ENCODE results near the gene SSR4. TPM values are rescaled to one million over a fixed set of nuclear protein-coding genes. Genes with fewer than 3 reads are reported as not detected.

SSR4 gene
- total and polyA plus RNA-seq, 2 of the 13 experiments (the other 11 are each of a cell fraction or from before 2014, with no cell fraction given): 214 to 288 TPM

DNA sequence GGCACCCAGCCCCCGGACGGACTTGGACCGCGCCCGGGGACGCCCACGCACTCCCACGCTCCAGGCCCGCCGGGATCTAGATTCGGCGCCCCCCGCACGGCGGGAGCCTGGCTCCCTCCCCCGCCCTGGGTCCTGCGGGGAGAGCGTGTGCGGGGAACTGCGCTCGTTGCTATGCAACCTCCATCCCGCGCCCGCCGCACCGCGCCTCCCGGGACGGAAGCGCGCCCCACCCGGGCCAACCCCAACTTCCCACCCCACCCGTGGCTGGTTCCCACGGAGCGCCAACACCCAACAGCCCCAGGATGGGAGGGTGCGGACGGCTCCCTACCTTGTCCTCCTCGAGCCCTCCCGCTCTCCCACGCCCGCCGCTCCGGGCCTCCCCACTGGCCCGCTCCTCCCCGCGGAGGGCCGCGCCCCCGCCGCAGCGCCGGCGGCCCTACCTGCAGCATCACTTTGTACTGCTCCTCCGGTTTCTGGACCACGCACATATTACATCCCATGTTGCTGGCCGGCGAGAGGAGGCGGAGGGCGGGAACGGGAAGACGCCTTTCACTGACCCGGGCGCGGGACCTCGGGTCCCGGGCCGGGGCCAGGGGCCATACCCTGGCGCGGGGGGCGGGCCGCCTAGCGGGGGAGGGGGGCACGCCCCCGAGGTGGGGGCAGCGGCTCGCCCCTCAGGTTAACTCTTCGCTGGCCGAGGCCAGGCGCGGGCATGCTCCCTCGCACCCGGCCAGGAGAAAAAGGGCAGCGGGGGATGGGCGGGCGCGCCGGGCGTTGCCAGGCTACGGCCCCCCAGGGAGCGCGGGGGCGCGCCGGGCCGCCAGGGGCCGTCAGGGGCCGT is 35.6 kb downstream of the SSR4 start, which contains the start of gene PDZD4:
Gene PDZD4 (minus strand): TSS at position 746 of the 841 bp plus-strand sequence. CDS start 246 bp downstream, at position 500.
- Histone ChIP-seq H3K27me3 (ENCODE audit: control insufficient read depth in 1 of 2, insufficient read depth in 2 of 2, low read length in 2 of 2) (peaks cover 4 to 35% of the 10 kb centered on the region in 2 experiments; a peak in 3 of 5 replicates), H3K27ac (ENCODE audit: extremely low read length, insufficient read depth, low read length) (no peak within 1 kb of the TSS), H3K36me3 (replicated peaks in 1 of 2; ENCODE audit: control insufficient read depth in 1 of 2, insufficient read depth in 2 of 2, low read length in 2 of 2) (no peaks in the 10 kb centered on the region), H4K20me1 (ENCODE audit: insufficient read depth, low read length) (no peaks in the 10 kb centered on the region), H3K4me3 (replicated peaks in 1 of 3; ENCODE audit: insufficient read depth in 1 of 3, low read depth in 2 of 3, low read length in 3 of 3) (no peak within 1 kb of the TSS; a peak in 1 of 6 replicates), H2AFZ (ENCODE audit: low read length) (no peak within 1 kb of the TSS), H3K4me2 (ENCODE audit: low read depth, low read length) (no peak within 1 kb of the TSS), H3K4me1 (ENCODE audit: insufficient read depth, low read length) (no peaks in the 10 kb centered on the region), H3K9me3 (ENCODE audit: low read length) (no peaks in the 10 kb centered on the region), H3K9ac (ENCODE audit: insufficient read depth, low read depth, low read length) (no peak within 1 kb of the TSS), H3K79me2 (ENCODE audit: insufficient read depth, low read length) (no peaks in the 10 kb centered on the region)
- in situ Hi-C loops (cut with HindIII; ENCODE audit: extremely low pct_ligation_motif_present, low pct_unique_long_range_greater_than_20kb): no loop called here
- intact Hi-C loops (cut with micrococcal nuclease; ENCODE audit: unreplicated experiment): no loop called here
- TF ChIP-seq KAT2B (IDR thresholded peaks at IDR 0.05; ENCODE audit: borderline replicate concordance, low read depth, low read length) (no peak), ZNF768 (CRISPR knock-in tag; IDR thresholded peaks at IDR 0.05) (no peak), ZMYM3 (CRISPR knock-in tag; IDR thresholded peaks at IDR 0.05) (no peak), KDM3A (CRISPR knock-in tag; IDR thresholded peaks at IDR 0.05; ENCODE audit: low read depth) (no peak), ZNF260 (CRISPR knock-in tag; IDR thresholded peaks at IDR 0.05; ENCODE audit: borderline replicate concordance, low read depth) (no peak), ZFP90 (CRISPR knock-in tag; IDR thresholded peaks at IDR 0.05; ENCODE audit: borderline replicate concordance) (no peak), ZNF263 (CRISPR knock-in tag; IDR thresholded peaks at IDR 0.05) (no peak), ZBTB20 (CRISPR knock-in tag; IDR thresholded peaks at IDR 0.05; ENCODE audit: borderline replicate concordance, low read depth) (no peak), AGO2 (optimal IDR thresholded peaks at IDR 0.05; ENCODE audit: low read depth, low read length) (no peak), TFAP4 (IDR thresholded peaks at IDR 0.05; ENCODE audit: borderline replicate concordance, low read depth) (no peak), ZNF563 (CRISPR knock-in tag; IDR thresholded peaks at IDR 0.05) (no peak), REL (CRISPR knock-in tag; conservative IDR thresholded peaks at IDR 0.05) (no peak), PHB2 (IDR thresholded peaks at IDR 0.05; ENCODE audit: partially characterized antibody) (no peak), ZSCAN29 (CRISPR knock-in tag; conservative IDR thresholded peaks at IDR 0.05) (no peak), ZBTB7A (CRISPR knock-in tag; IDR thresholded peaks at IDR 0.05) (no peak), MTF1 (CRISPR knock-in tag; IDR thresholded peaks at IDR 0.05) (no peak), ZNF501 (CRISPR knock-in tag; IDR thresholded peaks at IDR 0.05) (no peak), ZNF460 (CRISPR knock-in tag; IDR thresholded peaks at IDR 0.05; ENCODE audit: borderline replicate concordance) (no peak)
- TF ChIP-seq, protein P1, sequence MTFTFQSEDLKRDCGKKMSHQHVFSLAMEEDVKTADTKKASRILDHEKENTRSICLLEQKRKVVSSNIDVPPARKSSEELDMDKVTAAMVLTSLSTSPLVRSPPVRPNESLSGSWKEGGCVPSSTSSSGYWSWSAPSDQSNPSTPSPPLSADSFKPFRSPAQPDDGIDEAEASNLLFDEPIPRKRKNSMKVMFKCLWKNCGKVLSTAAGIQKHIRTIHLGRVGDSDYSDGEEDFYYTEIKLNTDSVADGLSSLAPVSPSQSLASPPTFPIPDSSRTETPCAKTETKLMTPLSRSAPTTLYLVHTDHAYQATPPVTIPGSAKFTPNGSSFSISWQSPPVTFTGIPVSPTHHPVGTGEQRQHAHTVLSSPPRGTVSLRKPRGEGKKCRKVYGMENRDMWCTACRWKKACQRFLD (CRISPR knock-in tag; IDR thresholded peaks at IDR 0.05; ENCODE audit: borderline replicate concordance): no peak
- no peak for DNase-seq (ENCODE audit: low spot score)
- BruUV-seq (replicated peaks): no TSS peak
- WGBS (ENCODE audit: low lambda C conversion rate): no CpG with 5 or more reads among the region's 97 CpGs
- no peak for FAIRE-seq
- ATAC-seq: no peak
- POLR2A ChIA-PET: no interaction called here
- CTCF ChIA-PET (ENCODE audit: low intra/inter-chr PET ratio, low total read pairs): no interaction called here
